HEK293 (cell line): Measurements from ENCODE around the gene ITGB3.

Experiments
- CTCF ChIA-PET: fragments of 350-600 bp; formaldehyde crosslinking; extraction: SDS; loops from one replicate; lab custom pipeline; 2021; ENCODE audit warnings: antibody characterized with exemption; lab: Yijun Ruan, JAX
- POLR2A ChIA-PET: fragments of 300-600 bp; formaldehyde crosslinking; extraction: SDS; loops from one replicate; lab custom pipeline; 2020; ENCODE audit warnings: antibody characterized with exemption, inconsistent platforms; lab: Yijun Ruan, JAX
- H3K27ac ChIP-seq: fragments of 200-500 bp; sonication (Bioruptor generic); 2 replicates; pipeline ENCODE4 v1.5.1; 2014; ENCODE audit warnings: low read depth, low read length, control low read depth, inconsistent platforms; ENCODE audit errors: extremely low read depth
- H3K36me3 ChIP-seq, 2 experiments: fragments of 200-500 bp in 1 of 2; sonication (Bioruptor generic) in 1 of 2; 1 replicate in 1 of 2; 2 replicates in 1 of 2; pipeline ENCODE4 v1.5.1; 2014 to 2017; ENCODE audit warnings: inconsistent platforms in 2 of 2, low read length in 2 of 2; ENCODE audit not compliant: control insufficient read depth in 2 of 2, insufficient read depth in 1 of 2
- H3K4me1 ChIP-seq: fragments of 200-500 bp; sonication (Bioruptor generic); 2 replicates; pipeline ENCODE4 v1.5.1; 2014; ENCODE audit warnings: mild to moderate bottlenecking, low read length, inconsistent platforms; ENCODE audit not compliant: control insufficient read depth, insufficient read depth
- H3K4me3 ChIP-seq: 2 replicates; pipeline ENCODE4 v1.5.1; 2011; ENCODE audit warnings: low read depth, mild to moderate bottlenecking, control low read depth, low read length, moderate library complexity
- H3K9me3 ChIP-seq: fragments of 200-500 bp; sonication (Bioruptor generic); 2 replicates; pipeline ENCODE4 v1.5.1; 2014; ENCODE audit warnings: low read depth, low read length, inconsistent platforms; ENCODE audit not compliant: control insufficient read depth, insufficient read depth
- INSM2 ChIP-seq: fragments of 450-650 bp; formaldehyde crosslinking; IDR thresholded peaks from 2 replicates; pipeline ENCODE4 v1.5.1; 2016; ENCODE audit warnings: missing biosample characterization, missing genetic modification characterization
- KLF17 ChIP-seq: fragments of 450-650 bp; formaldehyde crosslinking; IDR thresholded peaks from 2 replicates; pipeline ENCODE4 v1.5.1; 2016; ENCODE audit warnings: missing biosample characterization, missing genetic modification characterization
- SETDB1 ChIP-seq: IDR thresholded peaks from one replicate; pipeline ENCODE4 v1.6.1; 2017; ENCODE audit warnings: mild to moderate bottlenecking, low read length, moderate library complexity, mixed read lengths; ENCODE audit not compliant: insufficient read length
- SP2 ChIP-seq: fragments of 450-650 bp; formaldehyde crosslinking; IDR thresholded peaks from 2 replicates; pipeline ENCODE4 v1.5.1; 2016; ENCODE audit warnings: missing biosample characterization, missing genetic modification characterization
- ZFHX2 ChIP-seq: fragments of 450-650 bp; formaldehyde crosslinking; conservative IDR thresholded peaks from 2 replicates; pipeline ENCODE4 v1.5.1; 2016; ENCODE audit warnings: missing biosample characterization, missing genetic modification characterization
- ZNF121 ChIP-seq: fragments of 450-650 bp; formaldehyde crosslinking; IDR thresholded peaks from 2 replicates; pipeline ENCODE4 v1.5.1; 2016; ENCODE audit warnings: missing biosample characterization, missing genetic modification characterization
- ZNF654 ChIP-seq: fragments of 450-650 bp; formaldehyde crosslinking; IDR thresholded peaks from 2 replicates; pipeline ENCODE4 v1.5.1; 2016; ENCODE audit warnings: low read depth, missing biosample characterization, missing genetic modification characterization
- ZNF768 ChIP-seq: fragments of 450-650 bp; formaldehyde crosslinking; IDR thresholded peaks from 2 replicates; pipeline ENCODE4 v1.5.1; 2018; ENCODE audit warnings: missing biosample characterization, mild to moderate bottlenecking, missing genetic modification characterization
- ZXDB ChIP-seq: fragments of 450-650 bp; formaldehyde crosslinking; IDR thresholded peaks from 2 replicates; pipeline ENCODE4 v1.5.1; 2016; ENCODE audit warnings: missing biosample characterization, missing genetic modification characterization
- TF ChIP-seq, protein P1 (sequence below): fragments of 450-650 bp; formaldehyde crosslinking; IDR thresholded peaks from 2 replicates; pipeline ENCODE4 v1.5.1; 2016; ENCODE audit warnings: missing biosample characterization, missing genetic modification characterization, low read depth
- TF ChIP-seq, protein P2 (sequence below): fragments of 450-650 bp; formaldehyde crosslinking; IDR thresholded peaks from 2 replicates; pipeline ENCODE4 v1.5.1; 2016; ENCODE audit warnings: missing biosample characterization, missing genetic modification characterization, low read depth
- TF ChIP-seq, protein P3 (sequence below): fragments of 450-650 bp; IDR thresholded peaks from 2 replicates; pipeline ENCODE4 v1.5.1; 2018; ENCODE audit warnings: missing biosample characterization, mild to moderate bottlenecking, missing genetic modification characterization

ITGB3 gene

GRCh38 chr17:47288531-47289116 lies 35.0 kb downstream of the ITGB3 start:
- Histone ChIP-seq H3K9me3 (no peaks in the 10 kb centered on the region), H3K4me3 (no peak overlapping the region), H3K4me1 (no peaks in the 10 kb centered on the region)
- POLR2A ChIA-PET, result interaction anchor here (0.6 kb wide), 1 partner anchor 361 kb away, joined by 3 read pairs; the partner anchor contains the start of gene KPNB1
- TF ChIP-seq KLF17 (tag by site-specific recombination), result no peak
- no peak for TF ChIP-seq ZNF768 (tag by site-specific recombination)
- no peak for TF ChIP-seq ZNF654 (tag by site-specific recombination)
- TF ChIP-seq ZXDB (tag by site-specific recombination), result no peak
- TF ChIP-seq SETDB1, result no peak
- TF ChIP-seq, protein P1, sequence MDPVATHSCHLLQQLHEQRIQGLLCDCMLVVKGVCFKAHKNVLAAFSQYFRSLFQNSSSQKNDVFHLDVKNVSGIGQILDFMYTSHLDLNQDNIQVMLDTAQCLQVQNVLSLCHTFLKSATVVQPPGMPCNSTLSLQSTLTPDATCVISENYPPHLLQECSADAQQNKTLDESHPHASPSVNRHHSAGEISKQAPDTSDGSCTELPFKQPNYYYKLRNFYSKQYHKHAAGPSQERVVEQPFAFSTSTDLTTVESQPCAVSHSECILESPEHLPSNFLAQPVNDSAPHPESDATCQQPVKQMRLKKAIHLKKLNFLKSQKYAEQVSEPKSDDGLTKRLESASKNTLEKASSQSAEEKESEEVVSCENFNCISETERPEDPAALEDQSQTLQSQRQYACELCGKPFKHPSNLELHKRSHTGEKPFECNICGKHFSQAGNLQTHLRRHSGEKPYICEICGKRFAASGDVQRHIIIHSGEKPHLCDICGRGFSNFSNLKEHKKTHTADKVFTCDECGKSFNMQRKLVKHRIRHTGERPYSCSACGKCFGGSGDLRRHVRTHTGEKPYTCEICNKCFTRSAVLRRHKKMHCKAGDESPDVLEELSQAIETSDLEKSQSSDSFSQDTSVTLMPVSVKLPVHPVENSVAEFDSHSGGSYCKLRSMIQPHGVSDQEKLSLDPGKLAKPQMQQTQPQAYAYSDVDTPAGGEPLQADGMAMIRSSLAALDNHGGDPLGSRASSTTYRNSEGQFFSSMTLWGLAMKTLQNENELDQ (tag by site-specific recombination), result no peak
- 0 out of 2 replicates have a peak, but pooled peaks have one; percentile 10 for TF ChIP-seq ZFHX2 (tag by site-specific recombination)
- TF ChIP-seq, all 188 proteins: peak for 1
- H3K27ac ChIP-seq, result no peak overlapping the region
- CTCF ChIA-PET, result interaction anchor here (0.7 to 1.6 kb wide), 6 partner anchors 14 to 554 kb away, joined by 3 to 6 read pairs (median 5); no protein-coding TSS in a partner anchor
- no peaks in the 10 kb centered on the region for H3K36me3 ChIP-seq

DNA sequence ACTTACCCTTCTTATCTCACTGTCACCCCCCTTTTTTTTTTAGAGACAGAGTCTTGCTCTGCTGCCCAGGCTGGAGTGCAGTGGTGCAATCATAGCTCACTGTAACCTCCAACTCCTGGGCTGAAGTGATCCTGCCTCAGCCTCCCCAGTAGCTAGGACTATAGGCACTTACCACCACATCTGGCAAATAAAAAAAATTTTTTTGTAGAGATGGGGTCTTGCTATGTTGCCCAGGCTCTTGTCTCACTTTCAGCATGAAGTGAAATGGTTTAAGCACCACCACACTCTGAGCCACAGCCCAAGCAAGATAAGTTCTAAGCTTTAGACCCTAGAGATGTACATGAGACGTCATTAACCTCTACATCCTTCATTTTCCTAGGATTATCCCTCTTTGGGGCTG lies 35.7 kb downstream of the ITGB3 start:
- no peak for TF ChIP-seq INSM2 (tag by site-specific recombination)
- TF ChIP-seq ZNF121 (tag by site-specific recombination), result 0 out of 2 replicates have a peak, but pooled peaks have one; percentile 47
- no peaks in the 10 kb centered on the region for H3K36me3 ChIP-seq
- no peaks in the 10 kb centered on the region for H3K4me1 ChIP-seq
- POLR2A ChIA-PET, result interaction anchor here (0.6 kb wide), 1 partner anchor 361 kb away, joined by 3 read pairs; the partner anchor contains the start of gene KPNB1
- CTCF ChIA-PET, result interaction anchor here (0.6 to 1.6 kb wide), 5 partner anchors 14 to 554 kb away, joined by 3 to 6 read pairs (median 5); no protein-coding TSS in a partner anchor
- no peak overlapping the region for H3K27ac ChIP-seq
- no peak overlapping the region for H3K4me3 ChIP-seq
- H3K9me3 ChIP-seq, result no peaks in the 10 kb centered on the region

DNA sequence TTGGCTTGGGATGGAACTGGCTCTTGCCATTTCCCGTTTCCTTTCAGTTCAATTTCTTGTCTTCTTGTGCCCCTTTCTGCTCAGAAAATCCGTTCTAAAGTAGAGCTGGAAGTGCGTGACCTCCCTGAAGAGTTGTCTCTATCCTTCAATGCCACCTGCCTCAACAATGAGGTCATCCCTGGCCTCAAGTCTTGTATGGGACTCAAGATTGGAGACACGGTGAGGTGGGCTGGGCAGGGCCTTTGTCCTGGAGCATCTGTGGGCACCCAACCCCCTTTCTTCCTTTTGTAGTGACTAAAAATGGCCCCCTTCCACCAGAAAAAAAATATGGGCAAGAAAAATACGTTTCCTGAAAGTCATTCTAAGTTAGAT lies 37.2 kb downstream of the ITGB3 start:
- no peaks in the 10 kb centered on the region for H3K36me3 ChIP-seq
- POLR2A ChIA-PET, result no interaction called here
- TF ChIP-seq, protein P2, sequence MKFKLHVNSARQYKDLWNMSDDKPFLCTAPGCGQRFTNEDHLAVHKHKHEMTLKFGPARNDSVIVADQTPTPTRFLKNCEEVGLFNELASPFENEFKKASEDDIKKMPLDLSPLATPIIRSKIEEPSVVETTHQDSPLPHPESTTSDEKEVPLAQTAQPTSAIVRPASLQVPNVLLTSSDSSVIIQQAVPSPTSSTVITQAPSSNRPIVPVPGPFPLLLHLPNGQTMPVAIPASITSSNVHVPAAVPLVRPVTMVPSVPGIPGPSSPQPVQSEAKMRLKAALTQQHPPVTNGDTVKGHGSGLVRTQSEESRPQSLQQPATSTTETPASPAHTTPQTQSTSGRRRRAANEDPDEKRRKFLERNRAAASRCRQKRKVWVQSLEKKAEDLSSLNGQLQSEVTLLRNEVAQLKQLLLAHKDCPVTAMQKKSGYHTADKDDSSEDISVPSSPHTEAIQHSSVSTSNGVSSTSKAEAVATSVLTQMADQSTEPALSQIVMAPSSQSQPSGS (tag by site-specific recombination), result 0 out of 2 replicates have a peak, but pooled peaks have one; percentile 10
- TF ChIP-seq SP2 (tag by site-specific recombination), result no peak
- TF ChIP-seq, protein P3, sequence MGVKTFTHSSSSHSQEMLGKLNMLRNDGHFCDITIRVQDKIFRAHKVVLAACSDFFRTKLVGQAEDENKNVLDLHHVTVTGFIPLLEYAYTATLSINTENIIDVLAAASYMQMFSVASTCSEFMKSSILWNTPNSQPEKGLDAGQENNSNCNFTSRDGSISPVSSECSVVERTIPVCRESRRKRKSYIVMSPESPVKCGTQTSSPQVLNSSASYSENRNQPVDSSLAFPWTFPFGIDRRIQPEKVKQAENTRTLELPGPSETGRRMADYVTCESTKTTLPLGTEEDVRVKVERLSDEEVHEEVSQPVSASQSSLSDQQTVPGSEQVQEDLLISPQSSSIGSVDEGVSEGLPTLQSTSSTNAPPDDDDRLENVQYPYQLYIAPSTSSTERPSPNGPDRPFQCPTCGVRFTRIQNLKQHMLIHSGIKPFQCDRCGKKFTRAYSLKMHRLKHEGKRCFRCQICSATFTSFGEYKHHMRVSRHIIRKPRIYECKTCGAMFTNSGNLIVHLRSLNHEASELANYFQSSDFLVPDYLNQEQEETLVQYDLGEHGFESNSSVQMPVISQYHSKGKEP (tag by site-specific recombination), result no peak
- TF ChIP-seq, all 188 proteins: peak for 1
- CTCF ChIA-PET, result interaction anchor here (1.5 kb wide), 1 partner anchor 25 kb away, joined by 4 read pairs; no protein-coding TSS in a partner anchor
- Histone ChIP-seq H3K27ac (no peak overlapping the region), H3K4me3 (no peak overlapping the region), H3K9me3 (no peaks in the 10 kb centered on the region), H3K4me1 (no peaks in the 10 kb centered on the region)
